ENCODE results near the gene PITPNB.

The PITPNB gene

DNA sequence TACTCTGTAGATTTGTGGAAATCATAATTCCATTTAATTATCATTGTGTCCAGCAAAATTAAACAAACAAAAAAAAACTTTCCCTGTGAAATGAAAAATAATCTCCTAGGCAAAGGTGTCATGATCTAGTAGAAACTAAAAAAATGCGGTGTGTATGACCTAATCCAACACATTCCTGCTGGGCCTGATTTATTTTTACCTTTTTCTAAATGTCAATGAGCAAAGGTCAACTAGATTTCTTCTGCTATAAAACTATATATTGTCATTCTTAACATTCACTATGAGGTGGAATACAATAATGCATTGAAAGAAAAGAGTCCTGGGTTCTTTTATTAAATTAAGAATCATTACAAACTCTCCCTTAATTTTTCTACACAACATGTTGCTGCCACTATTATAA, 60.4 kb downstream of the PITPNB start:
- Histone ChIP-seq H3K79me2 (ENCODE audit: low read length) (peaks cover 34% of the 10 kb centered on the region; the same call in 1 of the 2 replicates), H3K36me3 (replicated peaks; ENCODE audit: insufficient read depth, low read length) (peaks cover 11% of the 10 kb centered on the region), H3F3A (ENCODE audit: insufficient read depth, low read length) (no peaks in the 10 kb centered on the region), H2AFZ (ENCODE audit: low read length) (no peak overlapping the region), H3K9ac (ENCODE audit: low read length) (no peak overlapping the region), H3K9me2 (replicated peaks; ENCODE audit: insufficient read depth, low read length) (no peaks in the 10 kb centered on the region), H4K20me1 (ENCODE audit: insufficient read depth, low read length) (0 out of 2 replicates have a peak, but pooled peaks cover 3% of the 10 kb centered on the region), H3K4me2 (ENCODE audit: low read depth, low read length) (no peak overlapping the region), H3K4me3 (ENCODE audit: low read length) (no peak overlapping the region), H3K27me3 (replicated peaks; ENCODE audit: insufficient read depth, low read length) (no peaks in the 10 kb centered on the region), H3K27ac (ENCODE audit: low read length) (no peak overlapping the region), H3K4me1 (ENCODE audit: low read length) (no peaks in the 10 kb centered on the region), H3K9me3 (replicated peaks; ENCODE audit: insufficient read depth, low read length) (no peaks in the 10 kb centered on the region)
- no peak for TF ChIP-seq EZH2 (optimal IDR thresholded peaks at IDR 0.05; ENCODE audit: low read depth, low read length)
- TF ChIP-seq EZH2phosphoT487 (IDR thresholded peaks at IDR 0.05; ENCODE audit: low read length) = no peak
- TF ChIP-seq, protein P1, sequence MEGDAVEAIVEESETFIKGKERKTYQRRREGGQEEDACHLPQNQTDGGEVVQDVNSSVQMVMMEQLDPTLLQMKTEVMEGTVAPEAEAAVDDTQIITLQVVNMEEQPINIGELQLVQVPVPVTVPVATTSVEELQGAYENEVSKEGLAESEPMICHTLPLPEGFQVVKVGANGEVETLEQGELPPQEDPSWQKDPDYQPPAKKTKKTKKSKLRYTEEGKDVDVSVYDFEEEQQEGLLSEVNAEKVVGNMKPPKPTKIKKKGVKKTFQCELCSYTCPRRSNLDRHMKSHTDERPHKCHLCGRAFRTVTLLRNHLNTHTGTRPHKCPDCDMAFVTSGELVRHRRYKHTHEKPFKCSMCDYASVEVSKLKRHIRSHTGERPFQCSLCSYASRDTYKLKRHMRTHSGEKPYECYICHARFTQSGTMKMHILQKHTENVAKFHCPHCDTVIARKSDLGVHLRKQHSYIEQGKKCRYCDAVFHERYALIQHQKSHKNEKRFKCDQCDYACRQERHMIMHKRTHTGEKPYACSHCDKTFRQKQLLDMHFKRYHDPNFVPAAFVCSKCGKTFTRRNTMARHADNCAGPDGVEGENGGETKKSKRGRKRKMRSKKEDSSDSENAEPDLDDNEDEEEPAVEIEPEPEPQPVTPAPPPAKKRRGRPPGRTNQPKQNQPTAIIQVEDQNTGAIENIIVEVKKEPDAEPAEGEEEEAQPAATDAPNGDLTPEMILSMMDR (IDR thresholded peaks at IDR 0.05; ENCODE audit: low read length) = no peak
- DNase-seq = no peak

DNA sequence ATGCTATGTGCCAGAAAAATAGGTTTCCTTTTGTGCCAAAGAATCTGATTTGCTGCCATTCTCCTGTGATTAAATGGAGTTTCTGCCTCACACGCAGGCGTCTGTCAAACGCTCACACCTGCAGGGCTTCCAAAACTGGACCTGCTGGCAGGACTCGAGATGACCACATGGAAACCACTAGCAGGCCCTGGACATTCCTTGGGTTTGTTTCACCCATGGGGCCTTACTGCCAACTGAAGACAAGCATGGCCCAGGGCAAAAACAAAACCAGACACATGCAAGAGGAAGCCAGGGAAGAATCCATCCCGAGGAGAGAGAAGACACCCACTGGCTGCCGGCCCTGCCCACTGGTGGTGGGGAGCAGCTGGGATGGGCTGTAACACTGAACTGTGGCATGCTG, 61.6 kb downstream of the PITPNB start:
- Histone ChIP-seq H4K20me1 (ENCODE audit: insufficient read depth, low read length) (no peaks in the 10 kb centered on the region), H3K27me3 (replicated peaks; ENCODE audit: insufficient read depth, low read length) (no peaks in the 10 kb centered on the region), H3K9ac (ENCODE audit: low read length) (no peak overlapping the region), H2AFZ (ENCODE audit: low read length) (no peak overlapping the region), H3K4me2 (ENCODE audit: low read depth, low read length) (no peak overlapping the region), H3K36me3 (replicated peaks; ENCODE audit: insufficient read depth, low read length) (peaks cover 11% of the 10 kb centered on the region), H3K27ac (ENCODE audit: low read length) (no peak overlapping the region), H3K9me3 (replicated peaks; ENCODE audit: insufficient read depth, low read length) (no peaks in the 10 kb centered on the region), H3K4me1 (ENCODE audit: low read length) (no peaks in the 10 kb centered on the region), H3F3A (ENCODE audit: insufficient read depth, low read length) (no peaks in the 10 kb centered on the region), H3K9me2 (replicated peaks; ENCODE audit: insufficient read depth, low read length) (no peaks in the 10 kb centered on the region), H3K79me2 (ENCODE audit: low read length) (peaks cover 23% of the 10 kb centered on the region; the same call in 1 of the 2 replicates), H3K4me3 (ENCODE audit: low read length) (no peak overlapping the region)
- DNase-seq = no peak
- no peak for TF ChIP-seq EZH2 (optimal IDR thresholded peaks at IDR 0.05; ENCODE audit: low read depth, low read length)
- TF ChIP-seq, protein P1 (IDR thresholded peaks at IDR 0.05; ENCODE audit: low read length) = no peak
- no peak for TF ChIP-seq EZH2phosphoT487 (IDR thresholded peaks at IDR 0.05; ENCODE audit: low read length)

DNA sequence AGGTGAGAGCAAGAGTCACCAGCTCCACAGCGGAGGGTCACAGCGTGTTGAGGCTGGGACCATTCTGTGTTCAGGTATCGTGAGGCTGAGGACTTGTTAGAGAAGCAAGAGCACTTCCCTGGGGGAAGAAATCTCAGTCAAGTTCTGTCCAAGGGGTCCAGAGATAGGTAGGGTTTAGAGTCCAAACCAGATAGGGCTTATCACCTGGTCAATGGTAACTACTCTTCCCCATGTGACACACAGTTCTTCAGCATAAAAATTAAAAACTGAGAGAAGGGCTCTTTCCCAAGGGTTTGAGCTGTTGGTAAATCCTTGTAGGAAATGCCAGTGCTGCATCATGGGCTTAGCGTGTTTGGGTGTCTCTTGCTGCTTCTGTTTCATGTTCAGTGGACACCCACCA, 62.7 kb downstream of the PITPNB start:
- H3K79me2 ChIP-seq (ENCODE audit: low read length) = peaks cover 16% of the 10 kb centered on the region; the same call in 1 of the 2 replicates
- no peak overlapping the region for H3K27ac ChIP-seq (ENCODE audit: low read length)

DNA sequence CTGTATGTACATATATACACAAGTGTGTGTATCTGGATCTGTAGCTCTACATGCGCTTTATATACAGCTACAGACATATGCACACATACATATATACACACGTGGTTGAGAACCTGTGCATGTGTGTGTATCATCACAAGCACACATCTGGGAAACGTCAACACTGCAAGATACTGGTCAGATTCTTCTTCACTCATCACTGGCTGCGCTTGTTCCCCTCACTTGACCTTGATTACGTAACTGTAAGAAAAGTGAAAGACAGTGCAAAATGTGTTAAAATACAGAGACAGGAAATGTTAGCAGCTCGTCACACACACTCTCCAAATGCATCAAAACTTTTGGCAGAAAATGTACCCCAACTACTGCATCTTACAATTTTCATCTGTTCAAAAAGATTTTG, 65.6 kb downstream of the PITPNB start:
- Histone ChIP-seq H3K27ac (ENCODE audit: low read length) (no peak overlapping the region), H2AFZ (ENCODE audit: low read length) (no peak overlapping the region), H3K9me2 (replicated peaks; ENCODE audit: insufficient read depth, low read length) (no peaks in the 10 kb centered on the region), H3K36me3 (replicated peaks; ENCODE audit: insufficient read depth, low read length) (peaks cover 20% of the 10 kb centered on the region), H3K9me3 (replicated peaks; ENCODE audit: insufficient read depth, low read length) (no peaks in the 10 kb centered on the region), H3K4me1 (ENCODE audit: low read length) (no peaks in the 10 kb centered on the region), H3K4me3 (ENCODE audit: low read length) (no peak overlapping the region), H3K4me2 (ENCODE audit: low read depth, low read length) (no peak overlapping the region), H3K27me3 (replicated peaks; ENCODE audit: insufficient read depth, low read length) (no peaks in the 10 kb centered on the region), H4K20me1 (ENCODE audit: insufficient read depth, low read length) (no peaks in the 10 kb centered on the region), H3F3A (ENCODE audit: insufficient read depth, low read length) (no peaks in the 10 kb centered on the region), H3K79me2 (ENCODE audit: low read length) (peaks cover 9% of the 10 kb centered on the region; the same call in 1 of the 2 replicates), H3K9ac (ENCODE audit: low read length) (no peak overlapping the region)
- no peak for DNase-seq
- TF ChIP-seq EZH2 (optimal IDR thresholded peaks at IDR 0.05; ENCODE audit: low read depth, low read length) (no peak), EZH2phosphoT487 (IDR thresholded peaks at IDR 0.05; ENCODE audit: low read length) (no peak)
- TF ChIP-seq, protein P1 (IDR thresholded peaks at IDR 0.05; ENCODE audit: low read length) = no peak

More for the DNA sequence above, 62.7 kb downstream of the PITPNB start:
- TF ChIP-seq EZH2phosphoT487 (IDR thresholded peaks at IDR 0.05; ENCODE audit: low read length) = no peak
- no peak for DNase-seq
- Histone ChIP-seq H3F3A (ENCODE audit: insufficient read depth, low read length) (no peaks in the 10 kb centered on the region), H3K27me3 (replicated peaks; ENCODE audit: insufficient read depth, low read length) (no peaks in the 10 kb centered on the region), H2AFZ (ENCODE audit: low read length) (no peak overlapping the region), H3K4me2 (ENCODE audit: low read depth, low read length) (no peak overlapping the region), H3K4me3 (ENCODE audit: low read length) (no peak overlapping the region), H3K9me2 (replicated peaks; ENCODE audit: insufficient read depth, low read length) (no peaks in the 10 kb centered on the region), H3K4me1 (ENCODE audit: low read length) (no peaks in the 10 kb centered on the region), H4K20me1 (ENCODE audit: insufficient read depth, low read length) (no peaks in the 10 kb centered on the region), H3K36me3 (replicated peaks; ENCODE audit: insufficient read depth, low read length) (peaks cover 11% of the 10 kb centered on the region), H3K9ac (ENCODE audit: low read length) (no peak overlapping the region), H3K9me3 (replicated peaks; ENCODE audit: insufficient read depth, low read length) (no peaks in the 10 kb centered on the region)

Data from MM.1S (cell line).